Adrenal gland (tissue), 5 donors: ENCODE data around the gene URI1.

Experiments used
- POLR2A ChIP-seq, 2 donors: fragments of 450-650 bp; IDR thresholded peaks; one replicate each; pipeline ENCODE4 v1.6.1; 2017; ENCODE audit warnings: antibody characterized with exemption in 2 of 2, mild to moderate bottlenecking in 2 of 2, moderate library complexity in 1 of 2
- TF ChIP-seq, protein P1 (sequence below), 6 experiments: fragments of 450-650 bp in 4 of 6; fragments of 200-600 bp in 2 of 6; sonication (generic) in 1 of 6; IDR thresholded peaks; 1 replicate in 5 of 6; 2 replicates in 1 of 6; pipeline versions ENCODE4 v1.5.1 to v1.8.0; 2016 to 2021; ENCODE audit warnings: antibody characterized with exemption in 6 of 6, mild to moderate bottlenecking in 2 of 6, moderate library complexity in 1 of 6
- donor health status: DM: no; HTN: no; CAD: no.

DNA sequence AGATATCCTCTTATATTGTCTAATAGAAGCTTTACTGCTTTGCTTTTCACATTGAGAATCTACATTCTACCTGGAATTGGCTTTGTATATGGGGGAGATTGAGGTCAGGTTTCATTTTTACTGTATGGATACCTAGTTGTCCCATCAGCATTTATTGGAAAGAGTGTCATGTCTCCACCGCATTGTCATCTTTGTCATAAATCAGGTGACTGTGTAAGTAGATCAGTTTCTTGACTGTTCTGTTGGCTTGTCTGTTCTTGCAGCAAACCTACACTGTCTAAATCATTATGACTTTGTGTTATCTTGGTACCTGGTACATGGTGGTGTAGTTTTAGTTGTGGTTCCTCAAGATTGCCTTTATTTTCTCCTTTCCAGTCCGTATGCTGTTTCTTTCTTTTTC, 5.8 kb downstream of the URI1 start:
- no peak for TF ChIP-seq POLR2A (IDR thresholded peaks at IDR 0.05)
- TF ChIP-seq, protein P1, sequence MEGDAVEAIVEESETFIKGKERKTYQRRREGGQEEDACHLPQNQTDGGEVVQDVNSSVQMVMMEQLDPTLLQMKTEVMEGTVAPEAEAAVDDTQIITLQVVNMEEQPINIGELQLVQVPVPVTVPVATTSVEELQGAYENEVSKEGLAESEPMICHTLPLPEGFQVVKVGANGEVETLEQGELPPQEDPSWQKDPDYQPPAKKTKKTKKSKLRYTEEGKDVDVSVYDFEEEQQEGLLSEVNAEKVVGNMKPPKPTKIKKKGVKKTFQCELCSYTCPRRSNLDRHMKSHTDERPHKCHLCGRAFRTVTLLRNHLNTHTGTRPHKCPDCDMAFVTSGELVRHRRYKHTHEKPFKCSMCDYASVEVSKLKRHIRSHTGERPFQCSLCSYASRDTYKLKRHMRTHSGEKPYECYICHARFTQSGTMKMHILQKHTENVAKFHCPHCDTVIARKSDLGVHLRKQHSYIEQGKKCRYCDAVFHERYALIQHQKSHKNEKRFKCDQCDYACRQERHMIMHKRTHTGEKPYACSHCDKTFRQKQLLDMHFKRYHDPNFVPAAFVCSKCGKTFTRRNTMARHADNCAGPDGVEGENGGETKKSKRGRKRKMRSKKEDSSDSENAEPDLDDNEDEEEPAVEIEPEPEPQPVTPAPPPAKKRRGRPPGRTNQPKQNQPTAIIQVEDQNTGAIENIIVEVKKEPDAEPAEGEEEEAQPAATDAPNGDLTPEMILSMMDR (IDR thresholded peaks at IDR 0.05), result no peak
